GM20000 (cell line): ENCODE measurements around the gene GFRA4.

ENCODE experiments used
- DNase-seq: peaks from one replicate; pipeline ENCODE4 v3.0.0; 2012; ENCODE audit warnings: low spot score
- TF ChIP-seq, protein P1 (sequence below): IDR thresholded peaks from 2 replicates; pipeline ENCODE4 v1.5.1; 2012; ENCODE audit warnings: mild to moderate bottlenecking, control low read depth; ENCODE audit errors: extremely low read depth, missing control alignments

The GFRA4 gene, protein sequence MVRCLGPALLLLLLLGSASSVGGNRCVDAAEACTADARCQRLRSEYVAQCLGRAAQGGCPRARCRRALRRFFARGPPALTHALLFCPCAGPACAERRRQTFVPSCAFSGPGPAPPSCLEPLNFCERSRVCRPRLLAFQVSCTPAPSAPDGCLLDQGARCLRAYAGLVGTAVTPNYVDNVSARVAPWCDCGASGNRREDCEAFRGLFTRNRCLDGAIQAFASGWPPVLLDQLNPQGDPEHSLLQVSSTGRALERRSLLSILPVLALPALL

DNA sequence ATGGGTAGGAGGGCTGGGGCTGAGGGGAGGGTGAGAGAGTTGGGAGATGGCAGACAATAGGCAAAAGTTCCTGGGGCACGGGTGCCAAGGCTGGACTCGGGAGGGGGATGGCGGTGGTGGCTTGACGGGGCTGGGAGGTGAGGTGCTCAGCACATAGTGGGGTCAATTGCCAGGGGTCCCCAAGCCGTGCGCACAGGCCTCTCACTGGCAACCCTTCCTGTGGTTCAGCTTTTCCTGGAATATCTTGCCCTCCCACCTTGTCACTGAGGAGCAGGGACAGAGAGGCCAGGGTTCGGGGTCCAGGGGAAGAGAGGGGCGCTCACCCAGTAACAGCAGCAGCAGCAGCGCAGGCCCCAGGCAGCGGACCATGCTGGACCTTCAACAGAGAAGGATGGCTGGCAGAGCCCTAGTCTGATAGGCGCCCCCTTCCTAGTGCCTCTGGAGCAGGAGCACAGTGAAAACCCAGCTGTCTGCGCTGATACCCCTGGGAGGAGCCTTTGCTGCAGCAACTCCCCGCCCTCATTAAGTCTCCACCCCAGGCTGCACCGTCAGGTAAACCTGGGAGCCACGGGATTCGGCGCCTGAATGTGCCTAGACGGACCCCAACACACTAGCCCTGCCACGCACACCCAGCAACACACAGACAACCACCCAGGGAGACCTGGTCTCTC lies at the start of gene GFRA4:
Gene GFRA4, minus strand, starts transcription at position 369 of the 671 bp plus-strand sequence. Its CDS starts 0 bp downstream, at position 369.
- TF ChIP-seq, protein P1, sequence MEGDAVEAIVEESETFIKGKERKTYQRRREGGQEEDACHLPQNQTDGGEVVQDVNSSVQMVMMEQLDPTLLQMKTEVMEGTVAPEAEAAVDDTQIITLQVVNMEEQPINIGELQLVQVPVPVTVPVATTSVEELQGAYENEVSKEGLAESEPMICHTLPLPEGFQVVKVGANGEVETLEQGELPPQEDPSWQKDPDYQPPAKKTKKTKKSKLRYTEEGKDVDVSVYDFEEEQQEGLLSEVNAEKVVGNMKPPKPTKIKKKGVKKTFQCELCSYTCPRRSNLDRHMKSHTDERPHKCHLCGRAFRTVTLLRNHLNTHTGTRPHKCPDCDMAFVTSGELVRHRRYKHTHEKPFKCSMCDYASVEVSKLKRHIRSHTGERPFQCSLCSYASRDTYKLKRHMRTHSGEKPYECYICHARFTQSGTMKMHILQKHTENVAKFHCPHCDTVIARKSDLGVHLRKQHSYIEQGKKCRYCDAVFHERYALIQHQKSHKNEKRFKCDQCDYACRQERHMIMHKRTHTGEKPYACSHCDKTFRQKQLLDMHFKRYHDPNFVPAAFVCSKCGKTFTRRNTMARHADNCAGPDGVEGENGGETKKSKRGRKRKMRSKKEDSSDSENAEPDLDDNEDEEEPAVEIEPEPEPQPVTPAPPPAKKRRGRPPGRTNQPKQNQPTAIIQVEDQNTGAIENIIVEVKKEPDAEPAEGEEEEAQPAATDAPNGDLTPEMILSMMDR: no peak
- DNase-seq: no peak

DNA sequence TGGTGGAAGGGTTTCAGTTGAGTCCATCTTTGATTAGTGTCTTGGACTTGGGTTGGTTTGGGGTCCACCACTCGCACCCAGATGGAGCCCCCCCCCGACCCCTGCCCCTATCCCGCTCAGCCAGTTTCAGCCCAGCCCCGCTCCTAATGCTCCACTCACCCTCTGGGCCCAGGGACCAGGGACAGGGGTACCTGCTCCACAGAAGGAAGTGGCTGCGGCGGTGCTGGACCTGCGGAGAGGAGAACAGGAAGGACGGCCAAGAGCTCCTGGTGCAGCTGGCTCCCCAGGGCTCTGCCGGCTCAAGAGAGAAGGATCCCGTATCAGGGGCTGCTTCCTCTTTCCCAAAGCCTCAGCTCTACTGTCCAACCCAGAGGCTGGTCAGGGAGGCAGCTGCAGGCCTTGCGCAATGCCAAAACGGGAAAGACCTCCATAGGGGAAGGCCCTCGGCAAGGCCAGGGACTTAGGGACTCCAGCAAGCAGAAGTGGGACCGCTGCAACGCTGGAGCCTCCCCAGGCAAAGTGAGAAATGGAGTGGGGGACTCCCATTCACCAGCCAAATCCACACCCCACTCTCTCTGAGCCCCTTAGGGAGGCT lies 49.2 kb upstream of the GFRA4 start, which contains the start of gene SIGLEC1:
Gene SIGLEC1, minus strand, starts transcription at position 322 of the 595 bp plus-strand sequence. CDS start 5,472 bp downstream, outside the sequence.
- DNase-seq: no peak
- TF ChIP-seq, protein P1: no peak

DNA sequence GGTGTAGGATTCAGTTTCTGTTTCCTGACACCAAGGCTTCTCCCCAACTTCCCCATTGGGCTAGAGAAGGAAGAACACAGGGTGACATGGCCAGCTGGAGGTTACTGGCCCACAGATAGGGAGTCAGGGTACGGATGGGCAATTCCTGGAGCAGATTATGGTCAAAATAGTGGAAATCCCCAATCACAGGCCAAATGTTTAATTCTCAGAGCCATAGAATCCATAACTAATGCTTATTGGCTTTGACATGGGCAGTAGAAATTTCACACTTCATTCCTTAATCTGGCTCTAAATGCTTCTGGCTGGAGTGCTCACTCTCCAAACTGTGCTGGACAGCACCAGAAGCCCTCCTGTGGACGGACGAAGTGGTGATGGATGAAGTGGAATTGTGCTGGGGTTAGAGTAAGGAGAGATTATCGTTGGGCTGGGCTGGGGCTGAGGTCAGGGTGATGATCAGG lies 48.3 kb upstream of the GFRA4 start:
- no peak for DNase-seq
- TF ChIP-seq, protein P1: no peak

DNA sequence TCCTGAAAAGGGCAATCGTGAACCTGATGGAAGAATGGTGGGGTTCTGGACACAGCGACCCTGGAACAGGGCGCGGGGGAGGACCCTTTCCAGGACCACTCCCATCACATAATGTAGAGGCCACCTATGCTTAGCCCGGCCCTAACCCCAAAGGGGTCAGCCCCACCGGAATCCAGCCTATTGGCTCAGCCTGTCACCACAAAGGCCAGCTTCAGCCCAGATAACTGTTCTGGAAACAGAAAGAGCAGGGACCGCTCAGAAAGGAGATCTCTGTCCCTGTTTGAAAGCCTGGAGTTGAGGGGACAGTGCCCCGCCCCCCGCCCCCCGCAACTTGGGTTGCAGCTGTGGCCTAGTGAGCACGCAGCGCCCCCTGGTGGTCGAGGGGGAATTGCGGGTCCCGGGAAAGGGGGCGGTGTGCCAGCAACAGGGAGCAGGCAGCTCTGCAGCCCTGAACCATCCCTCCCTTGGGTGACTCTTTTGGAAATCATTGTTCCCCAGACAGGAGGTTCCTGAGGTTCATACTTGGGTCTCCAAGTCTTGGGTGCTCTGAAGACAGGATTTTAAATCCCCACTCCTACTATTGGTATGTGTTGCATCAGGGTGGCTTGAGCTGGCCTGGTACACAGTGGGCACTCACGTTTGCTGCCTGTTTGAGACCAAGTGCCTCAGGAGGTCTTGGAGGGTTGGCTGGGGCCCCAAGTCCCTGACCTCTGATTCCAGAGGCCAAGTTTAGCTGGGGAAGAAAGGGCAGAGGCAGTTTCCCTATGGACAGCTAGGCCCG lies 47.7 kb upstream of the GFRA4 start:
- DNase-seq: peak; percentile 88
- TF ChIP-seq, protein P1: peak; percentile 86

DNA sequence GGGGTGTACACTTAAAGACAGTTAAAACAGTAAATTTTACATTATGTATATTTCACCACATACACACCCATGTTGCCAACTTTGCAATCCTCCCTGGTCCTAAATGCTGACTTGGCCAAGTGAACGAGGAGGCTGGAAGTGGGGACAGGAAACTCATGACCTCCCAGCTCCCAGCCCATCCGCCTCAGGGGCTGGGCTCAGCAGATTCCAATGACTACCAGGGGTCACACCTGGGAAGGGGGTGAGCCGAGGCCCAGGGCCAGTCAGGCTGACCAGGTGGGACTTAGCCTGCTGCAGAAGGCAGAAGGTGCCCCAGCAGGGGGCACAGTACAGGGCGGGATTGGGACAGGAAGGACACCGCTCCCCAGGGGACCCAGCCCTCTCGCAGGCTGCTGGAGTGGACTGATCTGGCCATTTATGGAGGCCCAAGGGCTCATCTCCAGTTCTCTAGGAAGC lies 46.8 kb upstream of the GFRA4 start:
- DNase-seq: no peak
- TF ChIP-seq, protein P1: no peak

DNA sequence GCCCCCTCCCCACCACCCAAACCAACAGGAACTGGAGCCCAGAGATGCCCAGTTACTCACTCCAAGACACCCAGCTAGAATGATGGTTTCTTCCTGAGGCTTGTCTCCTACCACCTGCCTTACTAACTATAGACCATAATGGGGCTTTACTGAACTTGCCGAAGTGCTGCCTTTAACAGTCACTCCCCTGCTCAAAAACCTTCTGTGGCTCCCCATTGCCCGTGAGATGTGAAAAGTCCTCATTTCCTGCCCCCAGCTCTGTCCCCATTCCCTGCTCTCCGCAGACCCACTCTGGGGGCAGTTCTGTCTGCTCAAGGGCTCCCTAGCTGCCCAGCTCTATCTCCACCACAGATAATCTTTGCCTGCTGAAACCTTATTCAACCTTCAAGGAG lies 44.3 kb upstream of the GFRA4 start:
- no peak for DNase-seq

More for the DNA sequence above, 44.3 kb upstream of the GFRA4 start:
- TF ChIP-seq, protein P1: no peak
